NT2/D1 (cell line): ENCODE measurements around the gene ELMOD3.

Experiments
- SUZ12 ChIP-seq: IDR thresholded peaks from 2 replicates; pipeline ENCODE4 v1.6.1; 2011; ENCODE audit not compliant: insufficient read length, insufficient read depth; ENCODE audit errors: extremely low read depth
- YY1 ChIP-seq: IDR thresholded peaks from 2 replicates; pipeline ENCODE4 v1.6.1; 2011; ENCODE audit not compliant: insufficient read length, insufficient read depth
- ZNF274 ChIP-seq: IDR thresholded peaks from 2 replicates; pipeline ENCODE4 v1.6.1; 2011; ENCODE audit warnings: mild to moderate bottlenecking, low read depth, low read length

DNA sequence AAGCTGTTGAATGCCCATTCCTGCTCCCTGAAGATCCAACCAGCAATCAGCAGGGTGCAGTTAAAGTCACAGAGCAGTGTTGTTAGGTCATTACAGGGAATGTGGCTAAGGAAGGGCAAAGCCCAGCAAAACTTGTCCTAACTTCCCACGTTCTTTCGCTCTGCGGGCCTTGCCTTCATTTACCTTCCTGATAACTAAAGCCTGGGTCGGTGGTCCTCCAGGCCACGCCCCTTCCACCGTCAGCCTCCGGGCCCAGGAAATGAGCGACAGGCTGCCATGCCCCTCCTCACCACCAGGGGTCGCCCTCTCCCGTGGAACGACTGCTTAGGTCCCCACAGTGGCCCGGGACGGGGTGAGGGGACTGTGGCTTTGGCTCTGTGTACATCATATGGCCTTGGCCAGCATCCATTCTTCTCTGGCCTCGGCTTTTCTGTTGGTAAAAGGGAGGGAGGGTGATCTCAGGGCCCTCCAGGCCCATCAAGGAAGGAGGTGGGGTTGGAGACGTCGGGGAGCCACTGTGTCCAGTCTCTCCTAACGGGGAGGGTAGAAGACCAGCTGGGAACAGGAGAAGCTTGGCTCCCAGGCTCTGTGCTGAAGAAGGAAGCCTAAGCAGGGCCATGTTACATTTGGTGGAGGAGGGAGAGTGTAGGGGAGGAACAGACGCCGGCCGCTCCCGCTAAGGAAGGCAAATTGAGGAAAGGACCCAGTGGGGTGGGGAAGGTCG is 66.1 kb downstream of the ELMOD3 start:
- TF ChIP-seq YY1 (no peak), SUZ12 (no peak), ZNF274 (no peak)
